Psoas muscle (tissue), 8 donors: ENCODE data around the gene ACADVL. TPM values are rescaled to one million over a fixed set of nuclear protein-coding genes. Genes with fewer than 3 reads are reported as not detected.

Experiments
- ATAC-seq, 4 donors: fragments of 200-7000 bp; cut with Tn5 transposase; one replicate each; pipeline ENCODE4 v1.9.1; 2020; ENCODE audit warnings: moderate library complexity in 3 of 4, mild to moderate bottlenecking in 2 of 4
- DNase-seq, 2 donors: peaks; one replicate each; pipeline ENCODE4 v3.0.0-alpha.2; 2020
- H3K27ac ChIP-seq: fragments of 200-600 bp; one replicate; pipeline ENCODE4 v1.8.0; 2022
- H3K27me3 ChIP-seq, 3 donors: fragments of 200-600 bp in 1 of 3; one replicate each; pipeline versions ENCODE4 v1.6.1 to v1.8.0; 2013 to 2022; ENCODE audit warnings: low read length in 2 of 3, mild to moderate bottlenecking in 2 of 3, moderate library complexity in 1 of 3; ENCODE audit not compliant: insufficient read depth in 3 of 3
- H3K36me3 ChIP-seq, 2 donors: fragments of 200-600 bp in 1 of 2; one replicate each; pipeline versions ENCODE4 v1.6.1 to v1.8.0; 2013 to 2022; ENCODE audit warnings: low read depth in 1 of 2, mild to moderate bottlenecking in 1 of 2, moderate library complexity in 1 of 2; ENCODE audit not compliant: insufficient read depth in 1 of 2
- H3K4me1 ChIP-seq: fragments of 200-600 bp; one replicate; pipeline ENCODE4 v1.8.0; 2022
- H3K4me3 ChIP-seq: fragments of 200-600 bp; one replicate; pipeline ENCODE4 v1.8.0; 2022; ENCODE audit warnings: mild to moderate bottlenecking
- H3K9me3 ChIP-seq: fragments of 200-600 bp; one replicate; pipeline ENCODE4 v1.8.0; 2022
- CTCF ChIP-seq: fragments of 200-600 bp; IDR thresholded peaks from one replicate; pipeline ENCODE4 v1.8.0; 2022; ENCODE audit warnings: antibody characterized with exemption
- WGBS, 3 donors: extraction: QIAGEN DNeasy Blood & Tissue Kit; methylation state at CpG; one replicate each; pipeline versions ENCODE4 v1.1.6 to v1.1.7; 2013; 5-methylcytosine and 5-hydroxymethylcytosine counted together
- intact Hi-C, 2 donors: fragments of 100-400 bp; cut with DNase I; formaldehyde crosslinking; loops; one replicate each; pipeline versions ENCODE4 v1.11.0 to v1.14.2; 2022
- polyA plus RNA-seq, 3 donors: library from polyadenylated mRNA; stranded (reverse); fragments of 200-250 nt; gene quantifications; one replicate each; pipeline ENCODE4 v1.2.3, GENCODE V29; 2013
- total RNA-seq, 4 donors: library from RNA; stranded (reverse); fragmentation: NEBNext Ultra II Directional in 2 of 4; extraction: Animal tissue kit (Norgen Biotek cat#: 25700) in 2 of 4; gene quantifications; one replicate each; pipeline versions ENCODE4 v1.2.1 to v1.2.4, GENCODE V29; 2021 to 2023
- donor health status: healthy with polysubstance abuse.
- donor health status: DM: no; HTN: no; CAD: no; lungs with moderate emphysema.
- donor health status: Bipolar disorder and iron deficiency.
- donor health status: healthy.
- donor health status: DM: yes; HTN: yes; CAD: no.
- donor health status: DM: no; HTN: no; CAD: no.
- donor health status: DM: no; HTN: no; CAD: no.
- donor health status: DM: yes; HTN: yes; CAD: no.

The ACADVL gene
- total and polyA plus RNA-seq, 7 donors = 538 to 1,310 (median 1,030) TPM

- Histone ChIP-seq H3K36me3 (peaks cover 0 to 10% of the 10 kb centered on the region in 2 donors), H3K27me3 (peaks cover 0 to 16% (median 1%) of the 10 kb centered on the region in 3 donors), H3K4me1 (peaks cover 7% of the 10 kb centered on the region), H3K4me3 (peak overlapping the region; percentile 65), H3K9me3 (no peaks in the 10 kb centered on the region), H3K27ac (peak overlapping the region; percentile 30)
- WGBS, 3 donors = 2 to 7% (median 3%) methylated on average over 34 of the region's 34 CpGs
- TF ChIP-seq CTCF = no peak
- peak; percentile 82 to 90 for DNase-seq
- intact Hi-C loops = no loop called here
- peak; percentile 61 to 83 (median 70) for ATAC-seq
Observed at GRCh38 chr17:7204828-7205461, 14.8 kb upstream of the ACADVL start.

GRCh38 chr17:7205561-7205960 is 14.2 kb upstream of the ACADVL start:
- no peak for TF ChIP-seq CTCF
- no peak overlapping the region for H3K27ac ChIP-seq
- peaks cover 0 to 10% of the 10 kb centered on the region in 2 donors for H3K36me3 ChIP-seq
- H3K9me3 ChIP-seq = no peaks in the 10 kb centered on the region
- intact Hi-C loops = no loop called here
- H3K27me3 ChIP-seq = peaks cover 0 to 16% (median 1%) of the 10 kb centered on the region in 3 donors
- WGBS, 3 donors = 29 to 38% (median 37%) methylated on average over 14 to 15 of the region's 15 CpGs
- H3K4me3 ChIP-seq = peak overlapping the region; percentile 65
- peaks cover 7% of the 10 kb centered on the region for H3K4me1 ChIP-seq
- peak in 1 of 2 donors; percentile 9 for DNase-seq
- no peak for ATAC-seq

- DNase-seq (no peak), ATAC-seq (no peak)
- Histone ChIP-seq H3K4me3 (no peak overlapping the region), H3K4me1 (peaks cover 7% of the 10 kb centered on the region), H3K27me3 (peaks cover 0 to 23% (median 3%) of the 10 kb centered on the region in 3 donors), H3K36me3 (peaks cover 0 to 6% of the 10 kb centered on the region in 2 donors), H3K27ac (no peak overlapping the region), H3K9me3 (no peaks in the 10 kb centered on the region)
- no peak for TF ChIP-seq CTCF
- intact Hi-C loops = no loop called here
- WGBS, 3 donors = 82 to 86% (median 82%) methylated on average over 17 to 24 of the region's 24 CpGs
Observed at GRCh38 chr17:7207120-7208001, 12.4 kb upstream of the ACADVL start.

- ATAC-seq (no peak), DNase-seq (no peak)
- peaks cover 7% of the 10 kb centered on the region for H3K4me1 ChIP-seq
- peaks cover 0 to 29% (median 3%) of the 10 kb centered on the region in 3 donors for H3K27me3 ChIP-seq
- no peak for TF ChIP-seq CTCF
- no peak overlapping the region for H3K4me3 ChIP-seq
- intact Hi-C loops = no loop called here
- no peak overlapping the region for H3K27ac ChIP-seq
- H3K9me3 ChIP-seq = no peaks in the 10 kb centered on the region
- H3K36me3 ChIP-seq = no peaks in the 10 kb centered on the region
- 56 to 67% (median 58%) methylated on average over 17 to 21 of the region's 21 CpGs for WGBS, 3 donors
Observed at GRCh38 chr17:7208027-7208571, 11.6 kb upstream of the ACADVL start.
